ENCODE results near the gene PCDHB6. TPM values are rescaled to one million over a fixed set of nuclear protein-coding genes. Genes with fewer than 3 reads are reported as not detected.
"Not testable (repeated sequence)": the region's sequence is repeated elsewhere in the genome, so short reads cannot be mapped to it uniquely, and the experiment has no call there.

The PCDHB6 gene
- polyA plus RNA-seq = under 1 TPM; 0.06 to 0.09 TPM

DNA sequence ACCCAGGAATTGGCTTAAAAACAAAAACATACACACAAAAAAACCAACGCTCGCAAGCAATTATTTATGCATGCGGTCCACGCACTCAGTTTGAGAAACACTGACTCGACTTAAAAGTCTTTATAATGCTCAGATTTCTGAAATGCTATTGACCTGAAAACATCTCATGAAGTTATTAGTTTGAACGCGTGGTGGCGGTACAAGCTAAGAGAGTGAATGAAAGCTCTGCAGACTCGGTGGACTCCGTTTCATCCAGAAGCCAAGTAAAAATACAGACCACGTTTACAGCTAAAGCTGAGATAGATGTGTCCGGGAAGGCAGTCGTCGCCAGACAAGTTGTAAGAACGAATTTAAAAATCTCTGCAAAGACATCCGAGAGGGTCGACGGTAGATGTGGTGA lies at the start of gene PCDHB6:
Gene PCDHB6 (plus strand): TSS at position 246 of the 400 bp plus-strand sequence. CDS start 201 bp downstream, outside the sequence.
- 18 to 19% methylated on average over 18 of the region's 18 CpGs for WGBS, 2 donors
- H3K4me1 ChIP-seq (ENCODE audit: control insufficient read depth in 2 of 2, insufficient read depth in 2 of 2, low read length in 1 of 2) = peaks cover 0 to 2% of the 10 kb centered on the region in 2 donors
- H3K27ac ChIP-seq (ENCODE audit: low read depth in 2 of 2, low read length in 1 of 2) = no peak within 1 kb of the TSS
- H3K27me3 ChIP-seq (ENCODE audit: control insufficient read depth in 1 of 2, insufficient read depth in 2 of 2, low read length in 2 of 2) = no peaks in the 10 kb centered on the region
- no peak within 1 kb of the TSS for H3K4me3 ChIP-seq (ENCODE audit: low read depth in 1 of 2, low read length in 2 of 2)
- no peaks in the 10 kb centered on the region for H3K36me3 ChIP-seq (ENCODE audit: control insufficient read depth in 2 of 2, insufficient read depth in 2 of 2, low read length in 1 of 2)
- H3K9me3 ChIP-seq (ENCODE audit: control insufficient read depth in 2 of 2, insufficient read depth in 1 of 2, low read depth in 1 of 2, low read length in 1 of 2) = peaks cover 7 to 17% of the 10 kb centered on the region in 2 donors

DNA sequence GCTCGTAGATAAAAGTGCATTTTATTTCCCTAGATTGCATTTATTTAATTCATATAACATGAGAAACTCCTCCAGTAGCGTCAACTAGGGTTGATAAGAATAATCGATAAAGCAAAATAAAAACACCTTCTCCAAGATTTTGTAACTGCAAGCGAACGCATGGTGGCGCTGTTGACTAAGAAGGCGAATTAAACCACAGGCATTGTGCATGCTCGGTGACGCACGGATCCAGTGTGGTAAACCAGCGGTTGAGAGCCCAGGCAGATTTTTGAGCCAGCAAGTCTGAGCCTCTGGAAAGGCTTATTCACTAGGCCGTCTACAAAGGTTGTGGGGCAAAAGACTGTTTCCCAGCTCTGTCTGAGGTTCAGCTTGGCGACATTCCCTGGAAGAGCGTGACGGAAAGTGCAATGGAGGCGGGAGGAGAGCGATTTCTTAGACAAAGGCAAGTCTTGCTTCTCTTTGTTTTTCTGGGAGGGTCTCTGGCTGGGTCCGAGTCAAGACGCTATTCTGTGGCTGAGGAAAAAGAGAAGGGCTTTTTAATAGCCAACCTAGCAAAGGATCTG lies 49.5 kb upstream of the PCDHB6 start, which contains the start of gene PCDHB3:
Gene PCDHB3 (plus strand): TSS at position 231 of the 563 bp plus-strand sequence. CDS start 177 bp downstream, at position 408.
- H3K4me3 ChIP-seq (ENCODE audit: low read depth in 1 of 2, low read length in 2 of 2) = peak within 1 kb of the TSS; percentile 6 to 8
- 17 to 25% methylated on average over 19 of the region's 19 CpGs for WGBS, 2 donors
- H3K36me3 ChIP-seq (ENCODE audit: control insufficient read depth in 2 of 2, insufficient read depth in 2 of 2, low read length in 1 of 2) = no peaks in the 10 kb centered on the region
- H3K4me1 ChIP-seq (ENCODE audit: control insufficient read depth in 2 of 2, insufficient read depth in 2 of 2, low read length in 1 of 2) = no peaks in the 10 kb centered on the region
- no peak within 1 kb of the TSS for H3K27ac ChIP-seq (ENCODE audit: low read depth in 2 of 2, low read length in 1 of 2)
- peaks cover 9 to 28% of the 10 kb centered on the region in 2 donors for H3K9me3 ChIP-seq (ENCODE audit: control insufficient read depth in 2 of 2, insufficient read depth in 1 of 2, low read depth in 1 of 2, low read length in 1 of 2)
- peaks cover 0 to 3% of the 10 kb centered on the region in 2 donors for H3K27me3 ChIP-seq (ENCODE audit: control insufficient read depth in 1 of 2, insufficient read depth in 2 of 2, low read length in 2 of 2)

- no peak overlapping the region for H3K4me3 ChIP-seq (ENCODE audit: low read depth in 1 of 2, low read length in 2 of 2)
- H3K4me1 ChIP-seq (ENCODE audit: control insufficient read depth in 2 of 2, insufficient read depth in 2 of 2, low read length in 1 of 2) = no peaks in the 10 kb centered on the region
- H3K36me3 ChIP-seq (ENCODE audit: control insufficient read depth in 2 of 2, insufficient read depth in 2 of 2, low read length in 1 of 2) = no peaks in the 10 kb centered on the region
- WGBS, 2 donors = 44 to 45% methylated on average over 20 of the region's 20 CpGs
- peaks cover 0 to 3% of the 10 kb centered on the region in 2 donors for H3K27me3 ChIP-seq (ENCODE audit: control insufficient read depth in 1 of 2, insufficient read depth in 2 of 2, low read length in 2 of 2)
- peaks cover 9 to 23% of the 10 kb centered on the region in 2 donors for H3K9me3 ChIP-seq (ENCODE audit: control insufficient read depth in 2 of 2, insufficient read depth in 1 of 2, low read depth in 1 of 2, low read length in 1 of 2)
- H3K27ac ChIP-seq (ENCODE audit: low read depth in 2 of 2, low read length in 1 of 2) = no peak overlapping the region
Measured at GRCh38 chr5:141101059-141101458, 48.8 kb upstream of the PCDHB6 start.

DNA sequence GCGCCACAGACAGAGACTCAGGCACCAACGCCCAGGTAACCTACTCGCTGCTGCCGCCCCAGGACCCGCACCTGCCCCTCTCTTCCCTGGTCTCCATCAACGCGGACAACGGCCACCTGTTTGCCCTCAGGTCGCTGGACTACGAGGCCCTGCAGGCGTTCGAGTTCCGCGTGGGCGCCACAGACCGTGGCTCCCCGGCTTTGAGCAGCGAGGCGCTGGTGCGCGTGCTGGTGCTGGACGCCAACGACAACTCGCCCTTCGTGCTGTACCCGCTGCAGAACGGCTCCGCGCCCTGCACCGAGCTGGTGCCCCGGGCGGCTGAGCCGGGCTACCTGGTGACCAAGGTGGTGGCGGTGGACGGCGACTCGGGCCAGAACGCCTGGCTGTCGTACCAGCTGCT lies 47.8 kb upstream of the PCDHB6 start:
- not testable (repeated sequence) for H3K27me3 ChIP-seq (ENCODE audit: control insufficient read depth in 1 of 2, insufficient read depth in 2 of 2, low read length in 2 of 2); H3K4me1 ChIP-seq (ENCODE audit: control insufficient read depth in 2 of 2, insufficient read depth in 2 of 2, low read length in 1 of 2); H3K27ac ChIP-seq (ENCODE audit: low read depth in 2 of 2, low read length in 1 of 2); H3K4me3 ChIP-seq (ENCODE audit: low read depth in 1 of 2, low read length in 2 of 2); H3K36me3 ChIP-seq (ENCODE audit: control insufficient read depth in 2 of 2, insufficient read depth in 2 of 2, low read length in 1 of 2)
- 41 to 47% methylated on average over 35 to 39 of the region's 39 CpGs for WGBS, 2 donors
- peaks cover 9 to 21% of the 10 kb centered on the region in 2 donors for H3K9me3 ChIP-seq (ENCODE audit: control insufficient read depth in 2 of 2, insufficient read depth in 1 of 2, low read depth in 1 of 2, low read length in 1 of 2)

- not testable (repeated sequence) for H3K27ac ChIP-seq (ENCODE audit: low read depth in 2 of 2, low read length in 1 of 2); H3K27me3 ChIP-seq (ENCODE audit: control insufficient read depth in 1 of 2, insufficient read depth in 2 of 2, low read length in 2 of 2); H3K4me1 ChIP-seq (ENCODE audit: control insufficient read depth in 2 of 2, insufficient read depth in 2 of 2, low read length in 1 of 2); H3K36me3 ChIP-seq (ENCODE audit: control insufficient read depth in 2 of 2, insufficient read depth in 2 of 2, low read length in 1 of 2); H3K4me3 ChIP-seq (ENCODE audit: low read depth in 1 of 2, low read length in 2 of 2)
- peaks cover 9 to 21% of the 10 kb centered on the region in 2 donors for H3K9me3 ChIP-seq (ENCODE audit: control insufficient read depth in 2 of 2, insufficient read depth in 1 of 2, low read depth in 1 of 2, low read length in 1 of 2)
- 47 to 50% methylated on average over 17 to 36 of the region's 38 CpGs for WGBS, 2 donors
Measured at GRCh38 chr5:141102471-141102870, 47.4 kb upstream of the PCDHB6 start.

DNA sequence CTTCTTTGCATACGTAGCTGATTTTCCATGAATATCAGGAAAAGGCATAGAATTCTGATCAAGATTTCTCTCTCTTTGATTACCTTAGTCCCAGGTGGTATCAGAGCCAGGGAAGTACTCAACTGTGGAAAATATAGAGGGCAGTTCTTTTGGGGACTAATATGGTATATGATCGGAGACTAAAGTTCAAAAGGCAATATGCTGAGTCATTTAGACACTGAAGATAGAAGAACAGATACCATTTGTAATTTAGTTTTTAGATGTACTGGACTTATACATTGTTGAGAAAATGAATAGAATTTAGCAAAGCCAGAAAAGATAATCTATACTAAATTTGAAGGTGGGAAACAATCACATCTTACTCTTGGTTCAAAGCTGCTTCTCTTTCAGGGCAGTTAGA lies 44.5 kb upstream of the PCDHB6 start:
- Histone ChIP-seq H3K27me3 (ENCODE audit: control insufficient read depth in 1 of 2, insufficient read depth in 2 of 2, low read length in 2 of 2) (peaks cover 0 to under 1% of the 10 kb centered on the region in 2 donors), H3K4me3 (ENCODE audit: low read depth in 1 of 2, low read length in 2 of 2) (no peak overlapping the region), H3K9me3 (ENCODE audit: control insufficient read depth in 2 of 2, insufficient read depth in 1 of 2, low read depth in 1 of 2, low read length in 1 of 2) (peaks cover 4 to 16% of the 10 kb centered on the region in 2 donors), H3K4me1 (ENCODE audit: control insufficient read depth in 2 of 2, insufficient read depth in 2 of 2, low read length in 1 of 2) (no peaks in the 10 kb centered on the region), H3K27ac (ENCODE audit: low read depth in 2 of 2, low read length in 1 of 2) (no peak overlapping the region), H3K36me3 (ENCODE audit: control insufficient read depth in 2 of 2, insufficient read depth in 2 of 2, low read length in 1 of 2) (no peaks in the 10 kb centered on the region)
- WGBS, 2 donors = 64 to 87% methylated on average over 2 of the region's 2 CpGs

DNA sequence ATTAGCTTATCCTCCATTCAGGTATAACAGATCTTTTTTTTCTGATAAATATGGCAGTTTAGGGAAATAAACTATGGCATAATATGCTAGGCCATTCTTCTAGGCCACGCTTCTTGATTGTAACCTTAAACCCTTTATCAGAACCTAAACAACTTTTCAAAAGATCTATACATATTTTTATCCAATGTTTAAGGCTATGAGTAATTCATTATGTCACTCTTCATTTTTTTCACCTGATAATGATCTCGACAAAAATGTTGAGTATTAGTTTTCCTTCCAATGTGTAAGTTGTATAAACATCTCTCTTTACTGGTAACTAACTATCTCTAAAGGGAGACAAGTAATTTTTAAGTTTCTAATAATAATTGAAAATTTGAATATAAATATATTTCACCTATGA lies 30.6 kb upstream of the PCDHB6 start:
- 33 to 49% methylated on average over 2 of the region's 2 CpGs for WGBS, 2 donors
- no peaks in the 10 kb centered on the region for H3K36me3 ChIP-seq (ENCODE audit: control insufficient read depth in 2 of 2, insufficient read depth in 2 of 2, low read length in 1 of 2)
- no peak overlapping the region for H3K27ac ChIP-seq (ENCODE audit: low read depth in 2 of 2, low read length in 1 of 2)
- no peaks in the 10 kb centered on the region for H3K4me1 ChIP-seq (ENCODE audit: control insufficient read depth in 2 of 2, insufficient read depth in 2 of 2, low read length in 1 of 2)
- H3K27me3 ChIP-seq (ENCODE audit: control insufficient read depth in 1 of 2, insufficient read depth in 2 of 2, low read length in 2 of 2) = no peaks in the 10 kb centered on the region
- no peak overlapping the region for H3K4me3 ChIP-seq (ENCODE audit: low read depth in 1 of 2, low read length in 2 of 2)
- H3K9me3 ChIP-seq (ENCODE audit: control insufficient read depth in 2 of 2, insufficient read depth in 1 of 2, low read depth in 1 of 2, low read length in 1 of 2) = peaks cover 5 to 8% of the 10 kb centered on the region in 2 donors

GRCh38 chr5:141121563-141121962 lies 28.3 kb upstream of the PCDHB6 start, which contains the start of gene PCDHB4:
Gene PCDHB4 (plus strand): TSS chr5:141121818. CDS start chr5:141121999, 181 bp downstream.
- H3K9me3 ChIP-seq (ENCODE audit: control insufficient read depth in 2 of 2, insufficient read depth in 1 of 2, low read depth in 1 of 2, low read length in 1 of 2) = peaks cover 5 to 8% of the 10 kb centered on the region in 2 donors
- no peaks in the 10 kb centered on the region for H3K27me3 ChIP-seq (ENCODE audit: control insufficient read depth in 1 of 2, insufficient read depth in 2 of 2, low read length in 2 of 2)
- 22 to 24% methylated on average over 16 of the region's 16 CpGs for WGBS, 2 donors
- no peaks in the 10 kb centered on the region for H3K36me3 ChIP-seq (ENCODE audit: control insufficient read depth in 2 of 2, insufficient read depth in 2 of 2, low read length in 1 of 2)
- H3K27ac ChIP-seq (ENCODE audit: low read depth in 2 of 2, low read length in 1 of 2) = no peak within 1 kb of the TSS
- H3K4me1 ChIP-seq (ENCODE audit: control insufficient read depth in 2 of 2, insufficient read depth in 2 of 2, low read length in 1 of 2) = no peaks in the 10 kb centered on the region
- peak within 1 kb of the TSS; percentile 7 to 8 for H3K4me3 ChIP-seq (ENCODE audit: low read depth in 1 of 2, low read length in 2 of 2)

DNA sequence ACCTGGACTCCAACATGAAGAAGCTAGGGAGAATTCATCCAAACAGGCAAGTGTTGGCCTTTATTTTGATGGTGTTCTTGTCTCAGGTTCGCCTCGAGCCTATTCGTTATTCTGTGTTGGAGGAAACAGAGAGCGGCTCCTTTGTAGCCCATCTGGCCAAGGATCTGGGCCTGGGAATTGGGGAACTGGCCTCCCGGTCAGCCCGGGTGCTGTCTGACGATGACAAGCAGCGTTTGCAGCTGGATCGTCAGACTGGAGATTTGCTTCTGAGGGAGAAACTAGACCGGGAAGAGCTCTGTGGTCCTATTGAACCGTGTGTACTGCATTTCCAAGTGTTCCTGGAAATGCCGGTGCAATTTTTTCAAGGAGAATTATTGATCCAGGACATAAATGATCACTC lies 27.9 kb upstream of the PCDHB6 start:
- Histone ChIP-seq H3K9me3 (ENCODE audit: control insufficient read depth in 2 of 2, insufficient read depth in 1 of 2, low read depth in 1 of 2, low read length in 1 of 2) (peaks cover 2 to 8% of the 10 kb centered on the region in 2 donors), H3K36me3 (ENCODE audit: control insufficient read depth in 2 of 2, insufficient read depth in 2 of 2, low read length in 1 of 2) (no peaks in the 10 kb centered on the region), H3K27ac (ENCODE audit: low read depth in 2 of 2, low read length in 1 of 2) (no peak overlapping the region), H3K4me3 (ENCODE audit: low read depth in 1 of 2, low read length in 2 of 2) (peak overlapping the region; percentile 7 to 8), H3K27me3 (ENCODE audit: control insufficient read depth in 1 of 2, insufficient read depth in 2 of 2, low read length in 2 of 2) (no peaks in the 10 kb centered on the region), H3K4me1 (ENCODE audit: control insufficient read depth in 2 of 2, insufficient read depth in 2 of 2, low read length in 1 of 2) (no peaks in the 10 kb centered on the region)
- WGBS, 2 donors = 40 to 41% methylated on average over 12 of the region's 12 CpGs
